ENCODE data around the gene DDX17.

Gene DDX17

GRCh38 chr22:38506118-38506962, at the start of gene DDX17:
TSS of gene DDX17 (minus strand) at chr22:38506311.
- peak; percentile 98 for DNase-seq (ENCODE audit: low spot score)

DNA sequence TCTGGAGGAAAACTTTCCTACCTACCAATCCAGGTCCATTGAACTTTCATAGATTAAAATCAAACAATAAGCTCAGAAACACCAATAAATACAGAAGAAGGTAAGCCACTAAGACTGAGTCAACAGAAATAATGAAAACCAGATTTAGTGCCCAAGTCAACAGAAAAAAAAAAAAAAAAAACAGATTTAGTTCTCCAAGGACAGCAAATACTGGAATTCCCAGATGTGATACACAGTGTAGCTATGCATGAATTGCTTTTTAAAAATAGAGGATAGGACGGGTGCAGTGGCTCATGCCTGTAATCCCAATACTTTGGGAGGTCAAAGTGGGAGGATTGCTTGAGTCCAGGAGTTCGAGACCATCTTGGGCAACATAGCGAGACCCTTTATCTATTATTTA, 48.2 kb upstream of the DDX17 start:
- DNase-seq (ENCODE audit: low spot score): no peak

- DNase-seq (ENCODE audit: low spot score): no peak
Observed at GRCh38 chr22:38549101-38549894, 43.2 kb upstream of the DDX17 start.

GRCh38 chr22:38540701-38541100, 34.6 kb upstream of the DDX17 start:
- no peak for DNase-seq (ENCODE audit: low spot score)

DNA sequence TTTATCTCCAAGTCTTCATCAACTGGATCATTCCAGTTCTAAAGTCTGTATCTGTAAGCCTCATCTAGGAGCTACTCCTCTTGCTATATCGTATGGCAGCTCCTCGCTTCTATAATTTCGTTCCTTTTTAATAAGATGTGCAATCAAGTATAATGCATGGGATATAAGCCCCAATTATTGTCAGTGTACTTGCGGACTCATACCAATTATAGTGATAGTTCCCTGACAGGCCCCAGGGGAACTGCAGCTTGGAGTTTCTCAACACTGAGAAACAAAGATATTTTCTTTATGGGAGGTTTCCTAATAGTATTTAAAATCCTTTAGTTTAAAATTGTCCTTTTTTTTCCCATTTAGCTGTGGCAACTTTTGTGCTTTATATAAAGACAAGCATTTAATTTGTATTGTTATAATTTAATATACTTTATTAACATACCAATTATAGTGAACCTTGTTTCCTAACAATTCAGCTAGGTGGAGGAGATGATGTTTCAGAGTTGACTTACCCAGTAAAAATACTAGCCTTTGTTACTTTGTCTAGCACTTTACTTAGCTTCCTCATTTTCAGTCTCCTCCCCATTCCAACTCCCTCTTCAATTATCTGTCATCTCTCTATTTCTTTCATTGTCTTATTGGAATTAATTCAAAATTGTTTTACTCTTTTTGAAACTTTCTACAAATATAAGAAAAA, 25.3 kb upstream of the DDX17 start:
- DNase-seq (ENCODE audit: low spot score): no peak

DNA sequence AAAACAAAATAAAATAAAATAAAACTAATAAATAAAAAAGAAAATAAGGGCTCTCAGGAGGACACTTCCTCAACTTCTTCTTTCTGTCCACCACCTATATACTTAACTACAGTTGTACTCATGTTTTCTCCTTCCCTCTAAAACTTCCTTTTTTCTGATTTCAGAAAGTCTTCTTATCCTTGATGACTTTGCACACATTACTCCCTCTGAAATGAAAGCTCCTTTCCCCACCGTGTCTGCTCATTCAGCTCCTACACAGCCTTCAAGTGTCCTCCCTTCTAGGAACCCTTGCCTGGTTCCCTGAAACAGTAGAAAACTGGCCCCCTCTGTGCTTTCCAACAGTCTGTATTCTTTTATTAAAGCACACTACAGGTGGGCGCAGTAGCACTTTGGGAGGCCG, 18.3 kb upstream of the DDX17 start:
- DNase-seq (ENCODE audit: low spot score): no peak

DNA sequence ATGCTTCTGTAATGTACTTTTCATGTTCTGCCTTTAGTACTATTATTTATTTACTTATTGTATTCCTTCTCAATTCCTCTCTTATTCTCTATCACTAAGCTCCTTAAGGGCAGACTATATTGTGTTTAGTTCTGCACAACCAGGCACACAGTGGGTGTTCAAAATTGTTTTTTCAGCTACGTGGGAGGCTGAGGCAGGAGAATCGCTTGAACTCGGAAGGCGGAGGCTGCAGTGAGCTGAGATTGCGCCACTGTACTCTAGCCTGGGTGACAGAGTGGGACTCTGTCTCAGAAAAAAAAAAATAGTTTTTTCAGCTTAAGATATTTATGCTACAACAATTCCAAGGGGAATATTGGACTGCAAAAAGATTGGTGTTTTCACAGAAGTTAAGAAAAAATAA, 17.4 kb upstream of the DDX17 start:
- DNase-seq (ENCODE audit: low spot score): no peak

DNA sequence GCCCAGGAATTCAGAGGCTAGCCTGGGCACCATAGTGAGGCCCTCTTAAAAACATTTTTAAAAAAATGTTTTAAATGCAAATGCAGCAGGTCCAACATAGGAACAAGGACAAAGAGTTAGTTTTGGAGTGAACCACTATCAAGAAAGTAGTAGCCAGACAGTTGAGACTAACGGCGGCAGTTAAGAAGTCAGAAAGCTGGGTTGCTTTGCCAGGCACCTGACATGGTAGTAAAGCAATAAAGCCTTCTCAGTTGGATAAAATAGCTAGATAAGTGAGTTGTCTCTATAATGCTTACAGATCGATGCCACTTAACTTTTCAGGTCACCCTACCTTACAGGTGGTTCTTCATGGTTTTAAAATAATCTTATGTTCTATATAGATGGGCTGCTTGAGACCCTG, 16.9 kb upstream of the DDX17 start:
- DNase-seq (ENCODE audit: low spot score): no peak

- no peak for DNase-seq (ENCODE audit: low spot score)
Observed at GRCh38 chr22:38519453-38520250, 13.5 kb upstream of the DDX17 start.

DNA sequence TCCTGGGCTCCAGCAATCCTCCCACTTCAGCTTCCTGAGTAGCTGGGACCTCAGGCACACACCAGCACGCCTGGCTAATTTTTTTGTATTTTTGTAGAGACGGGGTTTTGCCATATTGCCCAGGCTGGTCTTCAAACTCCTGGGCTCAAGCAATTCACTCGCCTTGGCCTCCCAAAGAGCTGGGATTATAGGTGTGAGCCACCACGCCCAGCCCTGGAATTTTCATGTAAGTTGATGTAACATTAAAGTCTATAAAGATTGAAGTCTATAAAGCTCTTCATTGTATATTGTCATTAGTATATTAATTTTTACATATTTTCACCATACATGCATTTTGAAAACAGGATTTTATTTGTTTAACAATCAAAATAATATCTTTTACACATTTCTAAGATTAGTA, 12.5 kb upstream of the DDX17 start:
- DNase-seq (ENCODE audit: low spot score): no peak

- no peak for DNase-seq (ENCODE audit: low spot score)
Observed at GRCh38 chr22:38513063-38513462, 7.0 kb upstream of the DDX17 start.

DNA sequence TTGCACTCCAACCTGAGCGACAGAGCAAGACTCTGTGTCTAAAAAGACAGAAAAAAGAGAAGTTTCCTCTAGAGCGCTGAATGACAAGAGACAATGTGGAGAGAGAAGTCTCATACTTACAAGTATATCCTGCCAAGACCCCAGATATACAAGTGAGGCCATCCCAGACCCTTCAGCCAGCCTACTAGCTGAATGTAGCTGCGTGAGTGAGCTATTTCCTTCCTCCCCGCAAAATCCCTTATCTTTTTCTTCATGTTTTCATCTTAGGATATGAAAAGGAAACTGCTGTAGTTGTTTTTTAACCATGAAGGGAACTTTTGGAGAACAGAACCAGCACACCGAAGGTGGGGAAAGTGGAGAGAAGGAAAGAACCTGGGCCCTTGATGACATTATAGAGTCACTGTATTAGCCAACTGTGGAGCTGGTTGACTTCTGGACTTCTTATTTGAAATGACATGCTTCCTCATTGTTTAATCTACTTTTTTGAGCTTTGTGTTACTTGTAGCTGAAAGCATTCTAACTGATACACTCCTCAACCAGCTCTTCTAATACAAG, 4.4 kb upstream of the DDX17 start:
- DNase-seq (ENCODE audit: low spot score): no peak

DNA sequence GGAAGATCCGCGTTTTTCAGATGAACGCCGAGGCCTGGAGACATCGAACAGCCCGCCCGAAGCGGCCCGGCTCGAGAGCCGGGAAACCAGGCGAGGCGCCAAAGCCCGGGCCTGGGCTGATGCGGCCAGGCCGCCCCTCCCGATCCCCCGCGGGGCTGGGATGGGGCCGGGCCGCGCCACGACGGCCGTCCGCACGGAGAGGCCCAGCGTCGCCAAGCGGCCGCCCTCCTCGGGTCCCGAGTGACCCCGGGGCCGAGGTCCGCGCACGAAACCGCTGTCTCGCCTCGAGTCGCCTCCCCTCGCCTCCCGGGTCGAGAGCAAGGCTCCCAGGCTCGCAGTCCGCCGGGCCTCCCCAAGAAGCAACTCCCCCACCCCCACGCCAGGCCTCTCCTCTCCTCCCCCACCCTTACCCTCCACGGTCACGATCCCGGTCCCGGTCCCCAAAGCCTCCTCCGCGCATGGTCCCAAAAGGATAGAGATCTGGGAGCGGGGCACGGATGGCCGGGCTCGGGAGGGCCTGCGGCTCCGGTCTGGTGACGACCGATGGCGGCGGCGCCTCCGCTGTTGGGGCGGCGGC, 482 bp downstream of the DDX17 start:
- DNase-seq (ENCODE audit: low spot score): peak; percentile 85

- no peak for DNase-seq (ENCODE audit: low spot score)
Observed at GRCh38 chr22:38504731-38505540, 1.2 kb downstream of the DDX17 start.

DNA sequence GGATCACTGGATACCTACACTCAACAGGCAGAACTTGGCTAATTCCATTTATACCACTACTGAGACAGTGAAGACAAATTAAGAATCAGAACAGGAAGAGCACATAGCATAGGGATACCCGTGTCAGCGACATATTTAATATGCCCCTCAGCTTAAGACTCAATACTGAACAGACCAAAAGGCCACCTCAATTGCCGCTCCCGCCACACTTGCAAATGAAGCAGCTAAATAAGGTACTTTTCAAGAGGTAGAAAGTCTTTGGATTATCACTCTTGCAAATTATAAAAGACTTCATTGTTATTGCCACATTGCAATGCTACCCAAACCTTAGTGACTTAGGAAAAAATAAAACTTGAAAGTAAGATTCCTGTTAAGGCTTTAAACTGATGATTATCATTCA, 3.1 kb downstream of the DDX17 start:
- DNase-seq (ENCODE audit: low spot score): no peak

GRCh38 chr22:38501797-38502672, 4.1 kb downstream of the DDX17 start:
- DNase-seq (ENCODE audit: low spot score): no peak

- no peak for DNase-seq (ENCODE audit: low spot score)
Observed at GRCh38 chr22:38497869-38498268, 8.2 kb downstream of the DDX17 start.

GRCh38 chr22:38494939-38495338, 11.2 kb downstream of the DDX17 start:
- no peak for DNase-seq (ENCODE audit: low spot score)

GRCh38 chr22:38494498-38494897, 11.6 kb downstream of the DDX17 start:
- DNase-seq (ENCODE audit: low spot score): no peak
